Left lung (tissue), 14 donors: ENCODE measurements around the gene LGI4. TPM values are rescaled to one million over a fixed set of nuclear protein-coding genes. Genes with fewer than 3 reads are reported as not detected.

Experiments
- ATAC-seq: fragments of 200-7000 bp; cut with Tn5 transposase; one replicate; pipeline ENCODE4 v1.9.1; 2020; ENCODE audit warnings: moderate library complexity
- DNase-seq, 4 donors: peaks; one replicate each; pipeline ENCODE4 v3.0.0-alpha.2; 2013 to 2020
- H3K27ac ChIP-seq, 2 donors: fragments of 200-600 bp; sonication (generic) in 1 of 2; one replicate each; pipeline versions ENCODE4 v1.5.0 to v1.8.0; 2020 to 2021
- H3K27me3 ChIP-seq, 2 donors: fragments of 200-600 bp; sonication (generic) in 1 of 2; one replicate each; pipeline versions ENCODE4 v1.5.0 to v1.8.0; 2020 to 2021
- H3K36me3 ChIP-seq, 2 donors: fragments of 200-600 bp; sonication (generic) in 1 of 2; one replicate each; pipeline versions ENCODE4 v1.5.0 to v1.8.0; 2020 to 2021
- H3K4me1 ChIP-seq, 2 donors: fragments of 200-600 bp; one replicate each; pipeline ENCODE4 v1.8.0; 2021
- H3K4me3 ChIP-seq, 2 donors: fragments of 200-600 bp; sonication (generic) in 1 of 2; one replicate each; pipeline versions ENCODE4 v1.5.0 to v1.8.0; 2020 to 2021; ENCODE audit warnings: mild to moderate bottlenecking in 1 of 2
- H3K9me3 ChIP-seq, 2 donors: fragments of 200-600 bp; sonication (generic) in 1 of 2; one replicate each; pipeline versions ENCODE4 v1.5.0 to v1.8.0; 2020 to 2021
- CTCF ChIP-seq, 2 donors: fragments of 200-600 bp; sonication (generic) in 1 of 2; IDR thresholded peaks; one replicate each; pipeline versions ENCODE4 v1.5.0 to v1.8.0; 2021; ENCODE audit warnings: antibody characterized with exemption in 2 of 2
- intact Hi-C, 2 donors: fragments of 100-400 bp; cut with DNase I; formaldehyde crosslinking; loops; one replicate each; pipeline versions ENCODE4 v1.11.2 to v1.14.2; 2022
- long read RNA-seq, 12 donors: library from polyadenylated mRNA in 2 of 12; unstranded in 2 of 12; transcript quantifications; one replicate each; pipeline ENCODE4 v2.0.0 and lab custom pipeline, GENCODE V29; 2019 to 2026
- polyA plus RNA-seq, 6 donors: library from polyadenylated mRNA; unstranded; fragments of 120-200 nt; gene quantifications; one replicate each; pipeline ENCODE4 v1.2.1, GENCODE V29; 2013; ENCODE audit not compliant: insufficient read length in 6 of 6
- total RNA-seq, 2 donors: library from RNA; stranded (reverse); fragmentation: NEBNext Ultra II Directional; extraction: Animal tissue kit (Norgen Biotek cat#: 25700); gene quantifications; one replicate each; pipeline ENCODE4 v1.2.1, GENCODE V29; 2021
- donor health status: DM: no; HTN: yes; CAD: no.
- donor health status: DM: no; HTN: no; CAD: no.

Gene LGI4
- 1 to 10 TPM; 1.8 to 2.5 TPM for total RNA-seq
- polyA plus RNA-seq = 1 to 10 TPM; 2.0 to 3.4 (median 2.7) TPM
- long read RNA-seq, donor 1, partial matches to known transcripts = 35 of 131 reads
- long read RNA-seq, donor 1, other reads (novel, unspliced or antisense) = 95 of 131 reads
- long read RNA-seq, donor 2, partial matches to known transcripts = 26 of 107 reads
- long read RNA-seq, donor 2, other reads (novel, unspliced or antisense) = 79 of 107 reads
- long read RNA-seq, donor 3 = 0 reads
- long read RNA-seq, donor 4 = 0 reads
- long read RNA-seq, donor 5, partial matches to known transcripts = 9 of 81 reads
- long read RNA-seq, donor 5, other reads (novel, unspliced or antisense) = 71 of 81 reads
- long read RNA-seq, donor 6, partial matches to known transcripts = 26 of 70 reads
- long read RNA-seq, donor 6, other reads (novel, unspliced or antisense) = 43 of 70 reads
- long read RNA-seq, donor 7, partial matches to known transcripts = 7 of 57 reads
- long read RNA-seq, donor 7, other reads (novel, unspliced or antisense) = 47 of 57 reads
- long read RNA-seq, donor 8, partial matches to known transcripts = 18 of 103 reads
- long read RNA-seq, donor 8, other reads (novel, unspliced or antisense) = 84 of 103 reads
- long read RNA-seq, donor 9 = 0 reads
- long read RNA-seq, donor 10, partial matches to known transcripts = 1 of 1 reads
- long read RNA-seq, donor 10, other reads (novel, unspliced or antisense) = 0 of 1 reads
- long read RNA-seq, donor 11 = 0 reads
- long read RNA-seq, donor 12, partial matches to known transcripts = 18 of 104 reads
- long read RNA-seq, donor 12, other reads (novel, unspliced or antisense) = 86 of 104 reads

GRCh38 chr19:35134601-35135242 lies at the start of gene LGI4:
LGI4 (minus strand) TSS chr19:35135059; CDS start chr19:35134680, 379 bp downstream.
- H3K4me1 ChIP-seq = peaks cover 0 to 15% of the 10 kb centered on the region in 2 donors
- no peaks in the 10 kb centered on the region for H3K36me3 ChIP-seq
- intact Hi-C loops = loop anchor here in 1 of 2 donors (10.0 kb wide), 1 partner anchor 70 kb away; no protein-coding TSS in a partner anchor
- no peak for ATAC-seq
- no peak within 1 kb of the TSS for H3K27ac ChIP-seq
- H3K27me3 ChIP-seq = peaks cover 0 to 21% of the 10 kb centered on the region in 2 donors
- no peaks in the 10 kb centered on the region for H3K9me3 ChIP-seq
- TF ChIP-seq CTCF (IDR thresholded peaks at IDR 0.05) = no peak
- H3K4me3 ChIP-seq = no peak within 1 kb of the TSS
- no peak for DNase-seq

DNA sequence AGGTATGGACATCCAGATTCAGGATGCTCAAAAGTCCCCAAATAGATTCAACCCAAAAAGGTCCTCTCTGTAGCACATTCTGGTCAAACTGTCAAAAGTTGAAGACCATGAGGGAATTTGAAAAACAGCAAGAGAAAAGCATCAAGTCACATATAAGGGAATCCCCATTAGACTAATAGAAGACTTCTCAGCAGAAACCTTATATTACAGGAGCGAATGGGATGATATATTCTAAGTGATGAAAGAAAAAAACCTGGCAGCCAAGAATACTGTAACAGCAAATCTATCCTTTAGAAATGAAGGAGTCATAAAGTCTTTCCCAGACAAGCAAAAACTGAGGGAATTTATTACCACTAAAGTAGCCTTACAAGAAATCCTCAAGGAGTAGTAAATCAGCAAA lies 49.4 kb upstream of the LGI4 start:
- H3K4me3 ChIP-seq = no peak overlapping the region
- H3K36me3 ChIP-seq = no peaks in the 10 kb centered on the region
- H3K27ac ChIP-seq = no peak overlapping the region
- H3K4me1 ChIP-seq = no peaks in the 10 kb centered on the region
- peaks cover 0 to 4% of the 10 kb centered on the region in 2 donors for H3K9me3 ChIP-seq
- no peaks in the 10 kb centered on the region for H3K27me3 ChIP-seq
- ATAC-seq = no peak
- no peak for TF ChIP-seq CTCF (IDR thresholded peaks at IDR 0.05)
- intact Hi-C loops = no loop called here
- DNase-seq = no peak

- no peak for DNase-seq
- H3K9me3 ChIP-seq = peaks cover 0 to 4% of the 10 kb centered on the region in 2 donors
- no peak overlapping the region for H3K27ac ChIP-seq
- no peaks in the 10 kb centered on the region for H3K4me1 ChIP-seq
- no peak for ATAC-seq
- H3K4me3 ChIP-seq = no peak overlapping the region
- TF ChIP-seq CTCF (IDR thresholded peaks at IDR 0.05) = no peak
- intact Hi-C loops = no loop called here
- H3K36me3 ChIP-seq = no peaks in the 10 kb centered on the region
- no peaks in the 10 kb centered on the region for H3K27me3 ChIP-seq
Observed at GRCh38 chr19:35181387-35181786, 46.5 kb upstream of the LGI4 start.

GRCh38 chr19:35179830-35180229 lies 45.0 kb upstream of the LGI4 start:
- ATAC-seq = no peak

More at GRCh38 chr19:35179830-35180229, 45.0 kb upstream of the LGI4 start:
- Histone ChIP-seq H3K9me3 (peaks cover 0 to 4% of the 10 kb centered on the region in 2 donors), H3K36me3 (no peaks in the 10 kb centered on the region), H3K4me1 (peaks cover 0 to 4% of the 10 kb centered on the region in 2 donors), H3K4me3 (no peak overlapping the region), H3K27ac (no peak overlapping the region), H3K27me3 (no peaks in the 10 kb centered on the region)
- intact Hi-C loops = no loop called here
- no peak for DNase-seq
- no peak for TF ChIP-seq CTCF (IDR thresholded peaks at IDR 0.05)
